GM21737 (cell line): ENCODE measurements around the gene KPNA3.
"Not testable (repeated sequence)": the region's sequence is repeated elsewhere in the genome, so short reads cannot be mapped to it uniquely, and the experiment has no call there.

ENCODE experiments used
- ATAC-seq: cut with Tn5 transposase; IDR thresholded peaks from one replicate; pipeline ENCODE4 v1.9.1; 2021; ENCODE audit warnings: mild to moderate bottlenecking, moderate library complexity; ENCODE audit not compliant: unreplicated experiment

Gene KPNA3

GRCh38 chr13:49759503-49759902 lies 33.0 kb downstream of the KPNA3 start:
- no peak for ATAC-seq

GRCh38 chr13:49756263-49756662 lies 36.2 kb downstream of the KPNA3 start:
- no peak for ATAC-seq

- no peak for ATAC-seq
These were observed 38.3 kb downstream of the KPNA3 start for GRCh38 chr13:49754146-49754545.

- ATAC-seq, result no peak
These were observed 42.6 kb downstream of the KPNA3 start for GRCh38 chr13:49749848-49750247.

GRCh38 chr13:49746111-49746510 lies 46.4 kb downstream of the KPNA3 start:
- no peak for ATAC-seq

- no peak for ATAC-seq
These were observed 51.6 kb downstream of the KPNA3 start for GRCh38 chr13:49740870-49741269.

- ATAC-seq, result no peak
These were observed 52.8 kb downstream of the KPNA3 start for GRCh38 chr13:49739498-49740187.

GRCh38 chr13:49733181-49733951 lies 59.1 kb downstream of the KPNA3 start:
- ATAC-seq, result no peak

- ATAC-seq, result no peak
These were observed 60.7 kb downstream of the KPNA3 start for GRCh38 chr13:49731766-49732165.

GRCh38 chr13:49716615-49717014 lies 75.9 kb downstream of the KPNA3 start:
- ATAC-seq, result no peak

- no peak for ATAC-seq
These were observed 77.7 kb downstream of the KPNA3 start for GRCh38 chr13:49714757-49715156.

- ATAC-seq, result no peak
These were observed 81.1 kb downstream of the KPNA3 start for GRCh38 chr13:49711218-49711863.

- not testable (repeated sequence) for ATAC-seq
These were observed 88.2 kb downstream of the KPNA3 start for GRCh38 chr13:49704264-49704663.

- no peak for ATAC-seq
These were observed 91.0 kb downstream of the KPNA3 start for GRCh38 chr13:49701491-49701890.

- no peak for ATAC-seq
These were observed 95.0 kb downstream of the KPNA3 start for GRCh38 chr13:49697468-49697867.

- ATAC-seq, result no peak
These were observed 98.0 kb downstream of the KPNA3 start for GRCh38 chr13:49694446-49694845.

- ATAC-seq, result no peak
These were observed 98.6 kb downstream of the KPNA3 start for GRCh38 chr13:49693877-49694276.

GRCh38 chr13:49693191-49693733 lies 99.2 kb downstream of the KPNA3 start:
- ATAC-seq, result no peak

- peak; percentile 98 for ATAC-seq
These were observed 101.3 kb downstream of the KPNA3 start, which contains the start of gene EBPL for GRCh38 chr13:49690995-49691784. EBPL (minus strand) TSS chr13:49691486; CDS start chr13:49691424, 62 bp downstream.

GRCh38 chr13:49690133-49690994 lies 102.1 kb downstream of the KPNA3 start:
- peak; percentile 15 for ATAC-seq
